DOHH2 (cell line): ENCODE measurements around the gene ETS1.

Experiments
- H3F3A ChIP-seq: fragments of 200-600 bp; sonication (generic), shearing (Covaris generic); 2 replicates; pipeline ENCODE4 v1.6.0; 2016; ENCODE audit warnings: antibody characterized with exemption, mild to moderate bottlenecking; ENCODE audit not compliant: control insufficient read depth, insufficient read depth
- H3K27ac ChIP-seq: fragments of 200-600 bp; sonication (generic); 2 replicates; pipeline ENCODE4 v1.5.1; 2014; ENCODE audit warnings: low read depth, mild to moderate bottlenecking, low read length, moderate library complexity
- H3K27me3 ChIP-seq: fragments of 200-600 bp; sonication (generic); 2 replicates; pipeline ENCODE4 v1.6.1; 2014; ENCODE audit warnings: mild to moderate bottlenecking, low read length, mixed read lengths; ENCODE audit not compliant: control insufficient read depth
- H3K36me3 ChIP-seq: fragments of 200-600 bp; sonication (generic); 2 replicates; pipeline ENCODE4 v1.6.1; 2014; ENCODE audit warnings: mild to moderate bottlenecking, low read length, moderate library complexity, mixed read lengths; ENCODE audit not compliant: control insufficient read depth
- H3K4me1 ChIP-seq: fragments of 200-600 bp; sonication (generic); 2 replicates; pipeline ENCODE4 v1.6.1; 2014; ENCODE audit warnings: mild to moderate bottlenecking, low read length, mixed read lengths; ENCODE audit not compliant: control insufficient read depth
- H3K4me2 ChIP-seq: fragments of 200-600 bp; sonication (generic); 2 replicates; pipeline ENCODE4 v1.6.0; 2014; ENCODE audit warnings: mild to moderate bottlenecking, low read length, moderate library complexity
- H3K4me3 ChIP-seq: fragments of 200-600 bp; sonication (generic); 2 replicates; pipeline ENCODE4 v1.5.1; 2014; ENCODE audit warnings: mild to moderate bottlenecking, low read length, mixed read lengths
- H3K79me2 ChIP-seq: fragments of 200-600 bp; sonication (generic); 2 replicates; pipeline ENCODE4 v1.6.1; 2014; ENCODE audit warnings: mild to moderate bottlenecking, low read length, mixed read lengths; ENCODE audit not compliant: control insufficient read depth
- H3K9me2 ChIP-seq: fragments of 200-600 bp; sonication (generic); replicated peaks from 2 replicates; pipeline ENCODE4 v1.6.1; 2014; ENCODE audit warnings: mild to moderate bottlenecking, low read length, mixed read lengths; ENCODE audit not compliant: control insufficient read depth
- H3K9me3 ChIP-seq: fragments of 200-600 bp; sonication (generic); 2 replicates; pipeline ENCODE4 v1.6.1; 2014; ENCODE audit warnings: antibody characterized with exemption, low read length, mixed read lengths; ENCODE audit not compliant: control insufficient read depth, insufficient read depth
- H4K20me1 ChIP-seq: fragments of 200-600 bp; sonication (generic); 2 replicates; pipeline ENCODE4 v1.6.0; 2014; ENCODE audit warnings: low read depth, mild to moderate bottlenecking, antibody characterized with exemption, low read length, moderate library complexity; ENCODE audit not compliant: control insufficient read depth, insufficient read depth
- CTCF ChIP-seq: fragments of 200-600 bp; sonication (generic); IDR thresholded peaks from one replicate; pipeline ENCODE4 v1.5.1; 2014; ENCODE audit warnings: antibody characterized with exemption, mild to moderate bottlenecking, low read depth, low read length; ENCODE audit not compliant: poor library complexity, severe bottlenecking
- EZH2phosphoT487 ChIP-seq: fragments of 200-600 bp; sonication (generic); IDR thresholded peaks from 2 replicates; pipeline ENCODE4 v1.6.1; 2017; ENCODE audit warnings: borderline replicate concordance, mild to moderate bottlenecking, antibody characterized with exemption, low read length, moderate library complexity, mixed read lengths

Gene ETS1

GRCh38 chr11:128515086-128515485 is 72.3 kb downstream of the ETS1 start:
- peaks cover 75% of the 10 kb centered on the region for H4K20me1 ChIP-seq
- no peak overlapping the region for H3K27ac ChIP-seq
- H3K79me2 ChIP-seq: peaks cover 100% of the 10 kb centered on the region
- H3K4me3 ChIP-seq: peak overlapping the region; percentile 73
- H3K9me2 ChIP-seq: no peaks in the 10 kb centered on the region
- TF ChIP-seq EZH2phosphoT487 (no peak), CTCF (no peak)
- 0 out of 2 replicates have a peak, but pooled peaks cover 6% of the 10 kb centered on the region for H3F3A ChIP-seq
- peaks cover 100% of the 10 kb centered on the region for H3K36me3 ChIP-seq
- peak overlapping the region; percentile 71 for H3K4me2 ChIP-seq
- H3K27me3 ChIP-seq: no peaks in the 10 kb centered on the region
- peaks cover 92% of the 10 kb centered on the region for H3K4me1 ChIP-seq
- no peaks in the 10 kb centered on the region for H3K9me3 ChIP-seq

- H3K4me2 ChIP-seq: peak overlapping the region; percentile 71
- 0 out of 2 replicates have a peak, but pooled peaks cover 6% of the 10 kb centered on the region for H3F3A ChIP-seq
- H3K4me3 ChIP-seq: peak overlapping the region; percentile 73; the same call in 1 of the 2 replicates
- H3K79me2 ChIP-seq: peaks cover 100% of the 10 kb centered on the region
- no peaks in the 10 kb centered on the region for H3K9me3 ChIP-seq
- TF ChIP-seq CTCF (no peak), EZH2phosphoT487 (no peak)
- no peaks in the 10 kb centered on the region for H3K27me3 ChIP-seq
- no peaks in the 10 kb centered on the region for H3K9me2 ChIP-seq
- H3K4me1 ChIP-seq: peaks cover 100% of the 10 kb centered on the region
- no peak overlapping the region for H3K27ac ChIP-seq
- peaks cover 81% of the 10 kb centered on the region for H4K20me1 ChIP-seq
- peaks cover 100% of the 10 kb centered on the region for H3K36me3 ChIP-seq
These were observed 73.3 kb downstream of the ETS1 start for GRCh38 chr11:128513915-128514681.

GRCh38 chr11:128512474-128512996 is 74.8 kb downstream of the ETS1 start:
- H3K9me3 ChIP-seq: no peaks in the 10 kb centered on the region
- peaks cover 80% of the 10 kb centered on the region for H4K20me1 ChIP-seq
- H3K27me3 ChIP-seq: no peaks in the 10 kb centered on the region
- H3K4me1 ChIP-seq: peaks cover 100% of the 10 kb centered on the region
- H3K4me2 ChIP-seq: peak overlapping the region; percentile 71
- TF ChIP-seq CTCF (no peak), EZH2phosphoT487 (no peak)
- H3K36me3 ChIP-seq: peaks cover 100% of the 10 kb centered on the region
- H3F3A ChIP-seq: 0 out of 2 replicates have a peak, but pooled peaks cover 6% of the 10 kb centered on the region
- no peaks in the 10 kb centered on the region for H3K9me2 ChIP-seq
- H3K4me3 ChIP-seq: peak overlapping the region; percentile 12
- peaks cover 100% of the 10 kb centered on the region for H3K79me2 ChIP-seq
- no peak overlapping the region for H3K27ac ChIP-seq
